HUES48 (cell line): ENCODE results near the gene ANXA2R.

Source experiments
- H3K27ac ChIP-seq: one replicate; pipeline ENCODE4 v1.7.0; 2013; ENCODE audit warnings: low read depth, low read length, inconsistent platforms
- H3K27me3 ChIP-seq: 2 replicates; pipeline ENCODE4 v1.6.1; 2013; ENCODE audit warnings: mild to moderate bottlenecking, low read length; ENCODE audit not compliant: control insufficient read depth, insufficient read depth
- H3K36me3 ChIP-seq: 2 replicates; pipeline ENCODE4 v1.6.1; 2013; ENCODE audit warnings: low read length; ENCODE audit not compliant: control insufficient read depth, insufficient read depth
- H3K4me1 ChIP-seq: 2 replicates; pipeline ENCODE4 v1.6.1; 2013; ENCODE audit warnings: mild to moderate bottlenecking, low read length; ENCODE audit not compliant: control insufficient read depth, insufficient read depth
- H3K4me3 ChIP-seq: 2 replicates; pipeline ENCODE4 v1.5.1; 2013; ENCODE audit warnings: mild to moderate bottlenecking, low read depth, low read length
- H3K9ac ChIP-seq: 2 replicates; pipeline ENCODE4 v1.6.1; 2013; ENCODE audit warnings: mild to moderate bottlenecking, low read depth, low read length, moderate library complexity
- H3K9me3 ChIP-seq: 2 replicates; pipeline ENCODE4 v1.6.1; 2013; ENCODE audit warnings: low read length; ENCODE audit not compliant: control insufficient read depth, insufficient read depth

Gene ANXA2R

GRCh38 chr5:43041110-43041668 lies 1.1 kb upstream of the ANXA2R start:
- Histone ChIP-seq H3K9me3 (no peaks in the 10 kb centered on the region), H3K4me3 (peak overlapping the region; percentile 49; the same call in 1 of the 2 replicates), H3K4me1 (peaks cover 35% of the 10 kb centered on the region), H3K27ac (no peak overlapping the region), H3K36me3 (no peaks in the 10 kb centered on the region), H3K9ac (no peak overlapping the region), H3K27me3 (peaks cover 95% of the 10 kb centered on the region)

GRCh38 chr5:43039471-43040286 lies 440 bp downstream of the ANXA2R start:
- H3K27me3 ChIP-seq = peaks cover 95% of the 10 kb centered on the region
- H3K4me3 ChIP-seq = peak overlapping the region; percentile 51
- H3K36me3 ChIP-seq = no peaks in the 10 kb centered on the region
- H3K27ac ChIP-seq = peak overlapping the region; percentile 36
- no peak overlapping the region for H3K9ac ChIP-seq
- H3K4me1 ChIP-seq = peaks cover 25% of the 10 kb centered on the region
- no peaks in the 10 kb centered on the region for H3K9me3 ChIP-seq

GRCh38 chr5:43039152-43039470 lies 1.0 kb downstream of the ANXA2R start:
- H3K4me1 ChIP-seq = peaks cover 19% of the 10 kb centered on the region
- no peaks in the 10 kb centered on the region for H3K36me3 ChIP-seq
- no peak overlapping the region for H3K27ac ChIP-seq
- H3K4me3 ChIP-seq = peak overlapping the region; percentile 51; the same call in 1 of the 2 replicates
- peaks cover 95% of the 10 kb centered on the region for H3K27me3 ChIP-seq
- no peak overlapping the region for H3K9ac ChIP-seq
- H3K9me3 ChIP-seq = no peaks in the 10 kb centered on the region

- Histone ChIP-seq H3K9ac (no peak overlapping the region), H3K9me3 (no peaks in the 10 kb centered on the region), H3K36me3 (no peaks in the 10 kb centered on the region), H3K27ac (no peak overlapping the region), H3K4me3 (no peak overlapping the region), H3K4me1 (peaks cover 19% of the 10 kb centered on the region; the same call in 1 of the 2 replicates), H3K27me3 (peaks cover 99% of the 10 kb centered on the region)
Measured at GRCh38 chr5:43038496-43038989, 1.6 kb downstream of the ANXA2R start.

- Histone ChIP-seq H3K36me3 (no peaks in the 10 kb centered on the region), H3K27me3 (peaks cover 98% of the 10 kb centered on the region), H3K4me3 (no peak overlapping the region), H3K4me1 (peaks cover 19% of the 10 kb centered on the region; the same call in 1 of the 2 replicates), H3K9ac (no peak overlapping the region), H3K9me3 (no peaks in the 10 kb centered on the region), H3K27ac (no peak overlapping the region)
Measured at GRCh38 chr5:43037636-43038495, 2.3 kb downstream of the ANXA2R start.

- H3K9ac ChIP-seq = no peak overlapping the region
- no peak overlapping the region for H3K4me3 ChIP-seq
- no peak overlapping the region for H3K27ac ChIP-seq
- H3K9me3 ChIP-seq = no peaks in the 10 kb centered on the region
- H3K27me3 ChIP-seq = peaks cover 95% of the 10 kb centered on the region
- no peaks in the 10 kb centered on the region for H3K36me3 ChIP-seq
- peaks cover 12% of the 10 kb centered on the region; the same call in 1 of the 2 replicates for H3K4me1 ChIP-seq
Measured at GRCh38 chr5:43036856-43037635, 3.1 kb downstream of the ANXA2R start.

GRCh38 chr5:43036409-43036808 lies 3.7 kb downstream of the ANXA2R start:
- Histone ChIP-seq H3K27me3 (peaks cover 88% of the 10 kb centered on the region), H3K27ac (no peak overlapping the region)

GRCh38 chr5:43034591-43034968 lies 5.5 kb downstream of the ANXA2R start:
- Histone ChIP-seq H3K4me3 (no peak overlapping the region), H3K9me3 (no peaks in the 10 kb centered on the region), H3K36me3 (no peaks in the 10 kb centered on the region), H3K9ac (no peak overlapping the region), H3K27ac (no peak overlapping the region), H3K27me3 (peaks cover 82% of the 10 kb centered on the region), H3K4me1 (peaks cover 6% of the 10 kb centered on the region; the same call in 1 of the 2 replicates)

More at GRCh38 chr5:43036409-43036808, 3.7 kb downstream of the ANXA2R start:
- H3K36me3 ChIP-seq = no peaks in the 10 kb centered on the region
- H3K4me1 ChIP-seq = peaks cover 12% of the 10 kb centered on the region; the same call in 1 of the 2 replicates
- H3K4me3 ChIP-seq = no peak overlapping the region
- no peak overlapping the region for H3K9ac ChIP-seq
- H3K9me3 ChIP-seq = no peaks in the 10 kb centered on the region

- Histone ChIP-seq H3K27ac (no peak overlapping the region), H3K9ac (no peak overlapping the region), H3K9me3 (no peaks in the 10 kb centered on the region), H3K4me1 (0 out of 2 replicates have a peak, but pooled peaks cover 3% of the 10 kb centered on the region), H3K36me3 (no peaks in the 10 kb centered on the region), H3K4me3 (no peak overlapping the region), H3K27me3 (peaks cover 82% of the 10 kb centered on the region)
Measured at GRCh38 chr5:43033841-43034590, 6.1 kb downstream of the ANXA2R start.
